Glutamatergic neuron (in vitro differentiated cells): ENCODE measurements around the gene CACNG7. TPM values are rescaled to one million over a fixed set of nuclear protein-coding genes. Genes with fewer than 3 reads are reported as not detected.

Experiments
- DNase-seq: peaks from one replicate; pipeline ENCODE4 v3.0.0; 2022
- H3K27ac Mint-ChIP-seq: one replicate; pipeline ENCODE4 v1.8.0; 2020; ENCODE audit warnings: mild to moderate bottlenecking, mixed read lengths, inconsistent platforms; ENCODE audit not compliant: unreplicated experiment
- H3K27me3 Mint-ChIP-seq: one replicate; pipeline ENCODE4 v1.8.0; 2020; ENCODE audit warnings: mild to moderate bottlenecking, moderate library complexity, mixed read lengths, inconsistent platforms; ENCODE audit not compliant: unreplicated experiment
- H3K36me3 Mint-ChIP-seq: one replicate; pipeline ENCODE4 v1.8.0; 2020; ENCODE audit warnings: mild to moderate bottlenecking, mixed read lengths, inconsistent platforms; ENCODE audit not compliant: unreplicated experiment
- H3K4me1 Mint-ChIP-seq: one replicate; pipeline ENCODE4 v1.8.0; 2020; ENCODE audit warnings: mild to moderate bottlenecking, low read depth, mixed read lengths, inconsistent platforms; ENCODE audit not compliant: unreplicated experiment
- H3K4me3 Mint-ChIP-seq: one replicate; pipeline ENCODE4 v1.8.0; 2020; ENCODE audit warnings: mild to moderate bottlenecking, mixed read lengths, inconsistent platforms; ENCODE audit not compliant: unreplicated experiment
- H3K9me3 Mint-ChIP-seq: one replicate; pipeline ENCODE4 v1.8.0; 2020; ENCODE audit warnings: mild to moderate bottlenecking, moderate library complexity, mixed read lengths, inconsistent platforms; ENCODE audit not compliant: unreplicated experiment
- CTCF ChIP-seq: fragments of 200-600 bp; sonication (generic); IDR thresholded peaks from one replicate; pipeline ENCODE4 v1.5.0; 2021; ENCODE audit not compliant: partially characterized antibody, unreplicated experiment
- total RNA-seq: library from RNA; stranded (reverse); fragmentation: NEBNext Ultra II Directional; extraction: Animal tissue kit (Norgen Biotek cat#: 25700); gene quantifications from one replicate; pipeline ENCODE4 v1.2.1, GENCODE V29; 2021; ENCODE audit not compliant: unreplicated experiment

Gene CACNG7
- total RNA-seq, 1 donor from 2014 or later = 60.4 TPM

- H3K4me3 Mint-ChIP-seq = no peak overlapping the region
- H3K36me3 Mint-ChIP-seq = no peaks in the 10 kb centered on the region
- H3K27ac Mint-ChIP-seq = no peak overlapping the region
- peaks cover 4% of the 10 kb centered on the region for H3K27me3 Mint-ChIP-seq
- no peak for DNase-seq
- H3K9me3 Mint-ChIP-seq = no peaks in the 10 kb centered on the region
- H3K4me1 Mint-ChIP-seq = no peaks in the 10 kb centered on the region
- no peak for TF ChIP-seq CTCF
Measured at GRCh38 chr19:53951436-53951835, 42.4 kb downstream of the CACNG7 start.

- Mint-ChIP-seq H3K9me3 (no peaks in the 10 kb centered on the region), H3K36me3 (no peaks in the 10 kb centered on the region), H3K27ac (no peak overlapping the region), H3K4me1 (no peaks in the 10 kb centered on the region), H3K27me3 (peaks cover 4% of the 10 kb centered on the region), H3K4me3 (no peak overlapping the region)
- DNase-seq = no peak
- TF ChIP-seq CTCF = no peak
Measured at GRCh38 chr19:53951947-53952346, 42.9 kb downstream of the CACNG7 start.

GRCh38 chr19:53953383-53953782 is 44.3 kb downstream of the CACNG7 start:
- no peak overlapping the region for H3K4me3 Mint-ChIP-seq
- peaks cover 4% of the 10 kb centered on the region for H3K27me3 Mint-ChIP-seq
- TF ChIP-seq CTCF = no peak

GRCh38 chr19:53957448-53958167 is 48.5 kb downstream of the CACNG7 start:
- peaks cover 5% of the 10 kb centered on the region for H3K9me3 Mint-ChIP-seq
- no peak for DNase-seq
- H3K4me3 Mint-ChIP-seq = peak overlapping the region; percentile 53
- no peaks in the 10 kb centered on the region for H3K36me3 Mint-ChIP-seq
- H3K27ac Mint-ChIP-seq = no peak overlapping the region
- H3K4me1 Mint-ChIP-seq = peaks cover 23% of the 10 kb centered on the region
- peaks cover 9% of the 10 kb centered on the region for H3K27me3 Mint-ChIP-seq
- no peak for TF ChIP-seq CTCF

More at GRCh38 chr19:53953383-53953782, 44.3 kb downstream of the CACNG7 start:
- Mint-ChIP-seq H3K36me3 (no peaks in the 10 kb centered on the region), H3K9me3 (no peaks in the 10 kb centered on the region), H3K4me1 (peaks cover 4% of the 10 kb centered on the region), H3K27ac (no peak overlapping the region)
- DNase-seq = no peak

- DNase-seq = peak; percentile 75
Measured at GRCh38 chr19:53958168-53958571, 49.1 kb downstream of the CACNG7 start.

More at GRCh38 chr19:53958168-53958571, 49.1 kb downstream of the CACNG7 start:
- Mint-ChIP-seq H3K4me3 (peak overlapping the region; percentile 53), H3K27me3 (peaks cover 10% of the 10 kb centered on the region), H3K36me3 (no peaks in the 10 kb centered on the region), H3K4me1 (peaks cover 23% of the 10 kb centered on the region), H3K9me3 (peaks cover 5% of the 10 kb centered on the region), H3K27ac (no peak overlapping the region)
- TF ChIP-seq CTCF = no peak
